Measurements from ENCODE around the gene SEMA5A.

GRCh38 chr5:9587135-9587534, 41.3 kb upstream of the SEMA5A start:
- no peak for TF ChIP-seq RFX5 (IDR thresholded peaks at IDR 0.05; ENCODE audit: low read length)
- no peak for TF ChIP-seq CTCF (IDR thresholded peaks at IDR 0.05)
- TF ChIP-seq EZH2phosphoT487 (IDR thresholded peaks at IDR 0.05; ENCODE audit: borderline replicate concordance, low read depth), result no peak
- no peak for TF ChIP-seq NRF1 (IDR thresholded peaks at IDR 0.05; ENCODE audit: low read depth, low read length)
- no peak for TF ChIP-seq POLR2AphosphoS5 (IDR thresholded peaks at IDR 0.05; ENCODE audit: low read depth, low read length)
- TF ChIP-seq RAD21 (IDR thresholded peaks at IDR 0.05; ENCODE audit: low read length), result no peak
- TF ChIP-seq MEF2A (IDR thresholded peaks at IDR 0.05; ENCODE audit: borderline replicate concordance, low read depth), result no peak
- TF ChIP-seq SIN3A (IDR thresholded peaks at IDR 0.05; ENCODE audit: borderline replicate concordance, low read depth, low read length), result no peak
- TF ChIP-seq FOXJ3 (CRISPR knock-in tag; IDR thresholded peaks at IDR 0.05), result no peak
- no peak for TF ChIP-seq REST (IDR thresholded peaks at IDR 0.05; ENCODE audit: low read depth, low read length)
- TF ChIP-seq USF2 (IDR thresholded peaks at IDR 0.05; ENCODE audit: borderline replicate concordance, low read depth, low read length), result no peak
